IPS DF 6.9 (cell line): ENCODE results near the gene AHR.

Source experiments
- DNase-seq: peaks from one replicate; pipeline ENCODE4 v3.0.0-alpha.2; 2013; ENCODE audit warnings: low read depth, low spot score
- H3K27ac ChIP-seq: one replicate; pipeline ENCODE4 v1.5.1; 2013; ENCODE audit warnings: low read length, control low read depth
- H3K27me3 ChIP-seq: 2 replicates; pipeline ENCODE4 v1.6.1; 2013; ENCODE audit warnings: mild to moderate bottlenecking, low read length; ENCODE audit not compliant: control insufficient read depth, insufficient read depth
- H3K36me3 ChIP-seq: 2 replicates; pipeline ENCODE4 v1.6.1; 2013; ENCODE audit warnings: low read length; ENCODE audit not compliant: control insufficient read depth, insufficient read depth
- H3K4me1 ChIP-seq: 2 replicates; pipeline ENCODE4 v1.6.1; 2013; ENCODE audit warnings: low read length; ENCODE audit not compliant: control insufficient read depth, insufficient read depth
- H3K4me3 ChIP-seq: 2 replicates; pipeline ENCODE4 v1.5.1; 2013; ENCODE audit warnings: mild to moderate bottlenecking, low read length
- H3K9me3 ChIP-seq: 2 replicates; pipeline ENCODE4 v1.6.1; 2013; ENCODE audit warnings: low read length, inconsistent platforms; ENCODE audit not compliant: control insufficient read depth, insufficient read depth
- WGBS: extraction: QIAGEN DNeasy Blood & Tissue Kit; methylation state at CpG from one replicate; pipeline ENCODE4 v1.1.7; 2013; ENCODE audit warnings: mixed read lengths, missing lambda C conversion rate; ENCODE audit not compliant: insufficient read length, insufficient coverage; 5-methylcytosine and 5-hydroxymethylcytosine counted together

AHR gene

GRCh38 chr7:17298102-17298839 is at the start of gene AHR:
Gene AHR (plus strand): TSS chr7:17298652. CDS start chr7:17299265, 613 bp downstream.
- no peaks in the 10 kb centered on the region; the same call in 1 of the 2 replicates for H3K4me1 ChIP-seq
- no peaks in the 10 kb centered on the region for H3K36me3 ChIP-seq
- H3K4me3 ChIP-seq: peak within 1 kb of the TSS; percentile 97
- DNase-seq: peak; percentile 29
- WGBS: no CpG with 5 or more reads among the region's 46 CpGs
- H3K27ac ChIP-seq: no peak within 1 kb of the TSS
- H3K27me3 ChIP-seq: no peaks in the 10 kb centered on the region
- H3K9me3 ChIP-seq: no peaks in the 10 kb centered on the region

DNA sequence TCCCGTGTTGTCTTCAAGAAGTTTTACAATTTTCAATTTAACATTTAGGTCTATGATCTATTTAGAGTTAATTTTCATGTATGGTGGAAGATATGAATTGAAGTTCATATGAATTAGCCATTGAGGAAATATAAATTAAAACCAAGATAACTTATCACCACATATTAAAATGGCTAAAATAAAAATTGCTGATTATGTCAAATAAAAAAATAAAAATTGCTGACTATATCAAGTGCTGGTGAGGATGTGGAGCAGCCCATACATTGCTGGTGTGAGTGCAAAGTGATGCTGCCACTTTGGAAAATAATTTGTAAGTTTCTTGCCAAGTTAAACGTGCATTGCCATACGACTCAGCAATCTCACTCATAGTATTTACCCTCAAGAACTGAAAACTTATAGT is 44.6 kb upstream of the AHR start:
- H3K4me1 ChIP-seq: no peaks in the 10 kb centered on the region
- H3K36me3 ChIP-seq: no peaks in the 10 kb centered on the region
- no peaks in the 10 kb centered on the region for H3K27me3 ChIP-seq
- H3K4me3 ChIP-seq: no peak overlapping the region
- no peak overlapping the region for H3K27ac ChIP-seq
- no peak for DNase-seq
- no CpG with 5 or more reads among the region's 3 CpGs for WGBS
- H3K9me3 ChIP-seq: no peaks in the 10 kb centered on the region

DNA sequence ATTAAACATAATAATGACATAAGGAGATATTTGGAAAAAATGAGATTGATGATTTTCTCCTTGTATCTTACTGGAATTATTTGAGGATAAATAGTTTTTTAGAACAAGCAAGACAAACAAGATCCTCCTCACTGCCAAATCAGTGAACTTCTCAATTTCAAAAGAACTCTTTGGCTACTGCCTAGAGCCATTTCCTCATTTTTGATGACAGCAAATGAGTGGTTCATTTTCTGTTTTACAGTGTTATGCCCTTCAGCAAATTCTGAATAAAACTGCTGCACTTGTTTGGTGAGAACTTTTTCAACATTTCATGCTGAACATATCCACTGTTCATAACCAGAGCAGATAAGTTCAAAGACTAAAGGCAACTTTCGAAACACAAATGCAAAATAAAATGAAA is 42.5 kb upstream of the AHR start:
- no peaks in the 10 kb centered on the region for H3K27me3 ChIP-seq
- DNase-seq: no peak
- no peaks in the 10 kb centered on the region for H3K9me3 ChIP-seq
- no peaks in the 10 kb centered on the region for H3K36me3 ChIP-seq
- no CpG with 5 or more reads among the region's 1 CpG for WGBS
- H3K4me1 ChIP-seq: no peaks in the 10 kb centered on the region
- H3K27ac ChIP-seq: no peak overlapping the region
- no peak overlapping the region for H3K4me3 ChIP-seq

DNA sequence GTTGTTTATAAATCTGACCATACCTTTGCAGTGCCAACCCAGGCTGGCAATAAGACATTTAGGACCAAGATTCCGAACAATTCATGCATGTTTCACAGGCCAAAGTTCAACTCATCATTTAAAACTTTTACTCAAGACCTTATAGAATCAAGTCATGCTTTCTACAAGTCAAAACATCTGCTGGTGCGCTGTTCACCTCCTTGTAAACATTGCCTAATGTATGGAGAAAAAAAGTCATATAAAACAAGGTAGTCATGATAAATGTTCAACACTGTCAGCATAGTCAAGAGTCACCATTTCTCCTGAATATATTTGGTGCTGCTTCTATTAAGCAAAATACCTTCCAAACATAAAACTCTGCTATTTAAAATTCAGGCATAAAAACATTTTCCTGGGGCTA is 42.1 kb upstream of the AHR start:
- H3K4me1 ChIP-seq: no peaks in the 10 kb centered on the region
- no peaks in the 10 kb centered on the region for H3K27me3 ChIP-seq
- no peaks in the 10 kb centered on the region for H3K9me3 ChIP-seq
- no peaks in the 10 kb centered on the region for H3K36me3 ChIP-seq
- H3K4me3 ChIP-seq: no peak overlapping the region
- no CpG with 5 or more reads among the region's 2 CpGs for WGBS
- no peak overlapping the region for H3K27ac ChIP-seq
- no peak for DNase-seq

DNA sequence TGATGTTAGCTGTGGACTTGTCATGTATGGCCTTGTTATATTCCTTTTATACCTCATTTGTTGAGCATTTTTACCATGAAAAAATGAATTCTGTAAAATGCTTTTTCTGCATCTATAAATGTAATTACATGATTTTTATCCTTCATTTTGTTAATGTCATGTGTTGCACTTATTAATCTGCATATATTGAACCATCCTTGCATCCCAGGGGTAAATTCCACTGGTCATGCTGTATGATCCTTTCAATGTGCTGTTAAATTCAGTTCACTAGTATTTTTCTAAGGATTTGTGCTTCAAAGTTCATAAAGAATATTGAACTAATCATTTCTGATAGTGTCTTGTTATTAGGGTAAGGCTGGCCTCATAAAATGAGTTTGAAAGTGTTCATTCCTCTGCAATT is 31.9 kb upstream of the AHR start:
- no peak for DNase-seq
- Histone ChIP-seq H3K27me3 (no peaks in the 10 kb centered on the region; the same call in 1 of the 2 replicates), H3K4me1 (no peaks in the 10 kb centered on the region), H3K27ac (no peak overlapping the region), H3K36me3 (no peaks in the 10 kb centered on the region), H3K4me3 (no peak overlapping the region), H3K9me3 (peaks cover 2% of the 10 kb centered on the region; the same call in 1 of the 2 replicates)

- WGBS: no CpG with 5 or more reads among the region's 3 CpGs
- H3K9me3 ChIP-seq: peaks cover 2% of the 10 kb centered on the region; the same call in 1 of the 2 replicates
- no peaks in the 10 kb centered on the region; the same call in 1 of the 2 replicates for H3K27me3 ChIP-seq
- H3K36me3 ChIP-seq: no peaks in the 10 kb centered on the region
- no peaks in the 10 kb centered on the region for H3K4me1 ChIP-seq
- H3K27ac ChIP-seq: no peak overlapping the region
- DNase-seq: no peak
- H3K4me3 ChIP-seq: no peak overlapping the region
Observed at GRCh38 chr7:17269341-17270221, 28.9 kb upstream of the AHR start.

DNA sequence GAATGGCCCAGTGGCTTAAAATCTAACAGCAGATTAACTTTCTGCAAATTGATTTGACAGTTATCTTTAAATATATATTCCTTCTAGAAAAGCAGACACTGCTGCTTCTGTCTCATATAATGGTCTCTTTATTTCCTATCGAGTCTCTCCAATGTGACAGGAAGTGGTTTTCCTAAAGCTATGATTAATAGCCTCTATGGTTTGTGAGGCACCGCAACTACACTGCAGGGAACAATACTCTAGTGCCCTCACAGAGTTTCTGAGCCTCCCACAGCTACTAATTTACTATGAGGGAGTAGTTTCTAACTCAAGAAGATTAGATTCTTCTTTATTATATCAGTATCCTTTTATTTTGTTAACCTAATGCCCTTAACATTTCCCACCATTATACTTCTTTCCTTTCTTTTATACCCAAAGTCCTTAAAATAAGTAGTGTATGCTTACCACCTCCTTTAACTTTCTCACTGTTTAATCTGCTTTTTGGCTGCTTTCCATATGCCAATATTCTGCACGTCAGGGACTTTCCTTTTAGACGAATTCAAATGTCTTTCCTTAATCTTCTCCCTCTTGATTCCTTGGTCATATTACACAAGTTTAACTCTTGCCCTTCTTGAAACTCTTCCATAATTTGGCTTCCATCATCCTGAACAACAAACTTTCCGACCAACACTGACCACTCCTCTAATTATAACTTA is 23.8 kb upstream of the AHR start:
- H3K9me3 ChIP-seq: peaks cover 2% of the 10 kb centered on the region; the same call in 1 of the 2 replicates
- no CpG with 5 or more reads among the region's 5 CpGs for WGBS
- no peak for DNase-seq
- no peaks in the 10 kb centered on the region; the same call in 1 of the 2 replicates for H3K27me3 ChIP-seq
- H3K4me1 ChIP-seq: no peaks in the 10 kb centered on the region
- no peak overlapping the region for H3K27ac ChIP-seq
- no peaks in the 10 kb centered on the region for H3K36me3 ChIP-seq
- H3K4me3 ChIP-seq: no peak overlapping the region

GRCh38 chr7:17275749-17276671 is 22.4 kb upstream of the AHR start:
- Histone ChIP-seq H3K9me3 (no peaks in the 10 kb centered on the region), H3K4me3 (no peak overlapping the region), H3K36me3 (no peaks in the 10 kb centered on the region), H3K27me3 (no peaks in the 10 kb centered on the region; the same call in 1 of the 2 replicates), H3K27ac (no peak overlapping the region), H3K4me1 (no peaks in the 10 kb centered on the region)
- no CpG with 5 or more reads among the region's 4 CpGs for WGBS
- DNase-seq: no peak

DNA sequence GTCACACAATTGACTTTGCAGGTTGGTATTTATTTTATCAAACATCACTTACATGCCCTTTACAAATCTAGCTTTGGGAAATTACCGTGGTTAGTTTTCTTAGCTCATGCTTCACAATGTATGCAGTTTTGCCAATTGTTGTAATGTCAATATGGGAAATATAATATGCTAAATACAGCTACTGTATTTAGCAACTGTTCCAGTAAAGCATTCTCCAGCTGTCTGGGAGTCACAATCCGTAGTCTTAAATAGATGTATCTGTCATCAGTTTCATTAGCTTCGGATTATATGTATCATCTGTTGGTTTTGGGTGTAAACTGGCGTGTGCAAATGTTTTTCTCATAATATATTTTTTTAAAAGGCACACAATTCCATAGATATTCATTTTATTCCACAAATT is 19.4 kb upstream of the AHR start:
- H3K27me3 ChIP-seq: no peaks in the 10 kb centered on the region
- H3K36me3 ChIP-seq: no peaks in the 10 kb centered on the region
- H3K27ac ChIP-seq: no peak overlapping the region
- H3K4me1 ChIP-seq: no peaks in the 10 kb centered on the region
- no peak overlapping the region for H3K4me3 ChIP-seq
- no CpG with 5 or more reads among the region's 4 CpGs for WGBS
- H3K9me3 ChIP-seq: no peaks in the 10 kb centered on the region
- DNase-seq: no peak
